GM12874 (cell line): Measurements from ENCODE around the gene LRP2.

ENCODE experiments used
- CTCF ChIP-seq: IDR thresholded peaks from 2 replicates; pipeline ENCODE4 v1.5.1; 2011; ENCODE audit warnings: low read depth, mild to moderate bottlenecking, control low read depth, low read length, moderate library complexity; ENCODE audit not compliant: insufficient read depth

Gene LRP2

GRCh38 chr2:169175112-169175511, 187.2 kb downstream of the LRP2 start:
- no peak for TF ChIP-seq CTCF

GRCh38 chr2:169173876-169174275, 188.5 kb downstream of the LRP2 start:
- TF ChIP-seq CTCF, result no peak

- TF ChIP-seq CTCF, result no peak
These were observed 189.4 kb downstream of the LRP2 start for GRCh38 chr2:169172914-169173313.

- no peak for TF ChIP-seq CTCF
These were observed 190.1 kb downstream of the LRP2 start for GRCh38 chr2:169172151-169172735.

GRCh38 chr2:169165791-169166190, 196.5 kb downstream of the LRP2 start:
- TF ChIP-seq CTCF, result no peak

DNA sequence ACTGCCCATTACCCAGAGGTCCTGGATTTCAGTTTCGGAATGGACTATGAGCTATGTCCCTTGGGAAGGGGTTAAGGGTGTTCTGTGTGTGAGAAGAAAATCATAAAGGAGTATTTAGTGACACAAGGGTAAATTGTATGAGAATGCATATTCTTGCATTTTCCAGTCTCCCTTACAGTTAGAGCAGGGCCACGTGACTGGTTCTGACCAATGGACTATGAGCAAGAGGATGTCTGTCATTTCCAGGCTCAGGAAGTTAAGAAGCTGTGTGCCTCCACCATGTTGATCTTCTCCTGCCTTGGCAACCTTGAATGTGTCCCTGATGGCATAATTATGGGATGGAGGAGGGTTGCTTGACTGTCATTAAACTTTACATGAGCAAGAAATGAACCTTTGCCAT, 198.0 kb downstream of the LRP2 start:
- no peak for TF ChIP-seq CTCF

- no peak for TF ChIP-seq CTCF
These were observed 199.7 kb downstream of the LRP2 start for GRCh38 chr2:169162613-169163012.

DNA sequence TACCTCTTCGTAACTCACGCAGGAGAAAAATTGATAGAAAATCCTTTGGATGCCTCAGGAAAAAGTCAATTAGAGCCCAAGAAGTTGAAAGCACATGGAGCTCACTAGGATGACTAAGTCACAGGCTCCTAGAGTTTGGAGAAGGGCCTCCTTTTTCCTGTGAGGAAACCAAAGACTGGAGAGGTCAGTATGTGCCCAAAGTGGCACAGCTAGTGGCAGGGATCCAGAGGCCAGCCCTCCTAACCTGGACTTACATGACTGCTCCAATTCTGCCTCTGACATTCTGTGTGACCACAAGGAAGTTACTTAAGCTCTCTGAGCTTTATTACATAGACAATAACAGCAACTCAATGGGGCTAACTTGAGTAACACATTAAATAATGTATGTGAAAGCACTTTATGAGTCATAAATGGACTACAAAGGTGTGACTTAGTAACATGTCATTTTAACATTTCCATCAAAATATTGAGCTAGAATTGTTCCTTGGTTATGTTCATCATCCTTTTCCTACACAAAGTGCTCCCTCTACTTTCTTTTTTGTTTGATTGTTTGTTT, 201.3 kb downstream of the LRP2 start:
- TF ChIP-seq CTCF, result no peak
